ENCODE results near the gene KCTD1.

Gene KCTD1

DNA sequence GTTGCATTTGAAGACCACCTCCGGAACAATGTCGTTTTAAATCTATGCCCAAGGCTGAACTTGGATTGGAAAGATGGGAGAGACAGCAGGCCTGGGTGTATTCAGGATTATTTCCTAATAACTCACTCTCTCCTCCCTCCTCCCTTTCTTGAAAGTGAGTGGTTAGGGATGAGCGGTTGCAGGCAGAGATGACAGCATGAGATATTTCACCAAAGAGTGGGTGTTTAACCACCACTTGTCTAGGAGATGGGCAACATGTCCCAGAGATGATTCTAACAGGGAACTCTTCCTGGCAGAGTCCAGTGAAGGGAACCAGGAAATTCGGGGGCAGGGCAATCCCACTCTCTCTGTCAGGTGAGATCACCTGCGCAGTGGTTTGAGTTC, 123.2 kb downstream of the KCTD1 start:
- no peak for DNase-seq (ENCODE audit: low spot score)

DNA sequence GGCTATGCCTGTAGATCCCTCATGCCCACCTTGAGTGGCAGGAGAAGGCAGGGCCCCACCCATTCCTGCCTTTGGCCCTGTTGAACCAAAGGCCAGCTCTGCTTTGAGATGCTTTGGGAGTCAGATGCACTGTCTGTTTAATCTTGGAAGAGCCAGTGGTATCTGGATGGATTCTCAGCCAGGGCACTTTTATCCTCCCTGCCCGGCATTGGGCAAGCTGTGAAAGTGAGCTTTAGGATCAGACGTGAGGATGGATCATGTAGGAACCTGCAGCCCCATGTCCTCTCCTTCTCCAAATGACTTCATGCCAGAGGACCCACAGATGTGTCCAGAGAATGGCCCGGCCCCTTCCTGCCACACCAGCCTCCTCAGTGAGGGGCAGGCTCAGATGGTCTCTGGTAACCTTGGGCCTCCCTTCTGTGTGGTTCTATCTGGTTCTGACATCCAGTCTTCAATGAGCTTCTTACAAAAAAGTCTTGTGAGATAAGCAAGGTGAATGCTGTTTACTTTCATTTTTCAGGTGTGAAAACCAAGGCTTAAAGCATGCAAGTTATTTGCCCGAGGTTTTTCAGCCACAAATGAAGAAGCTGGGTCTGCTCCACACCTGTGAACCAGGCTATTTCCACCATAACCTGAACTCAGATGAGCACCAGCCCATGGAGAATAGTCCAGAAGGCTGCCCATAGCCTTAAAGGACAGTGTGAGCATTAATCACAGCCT, 123.8 kb downstream of the KCTD1 start:
- DNase-seq (ENCODE audit: low spot score): no peak

- DNase-seq (ENCODE audit: low spot score): no peak
These were observed 125.7 kb downstream of the KCTD1 start for GRCh38 chr18:26422472-26423162.

- DNase-seq (ENCODE audit: low spot score): no peak
These were observed 126.4 kb downstream of the KCTD1 start for GRCh38 chr18:26421931-26422330.

GRCh38 chr18:26421503-26421902, 126.8 kb downstream of the KCTD1 start:
- DNase-seq (ENCODE audit: low spot score): no peak

DNA sequence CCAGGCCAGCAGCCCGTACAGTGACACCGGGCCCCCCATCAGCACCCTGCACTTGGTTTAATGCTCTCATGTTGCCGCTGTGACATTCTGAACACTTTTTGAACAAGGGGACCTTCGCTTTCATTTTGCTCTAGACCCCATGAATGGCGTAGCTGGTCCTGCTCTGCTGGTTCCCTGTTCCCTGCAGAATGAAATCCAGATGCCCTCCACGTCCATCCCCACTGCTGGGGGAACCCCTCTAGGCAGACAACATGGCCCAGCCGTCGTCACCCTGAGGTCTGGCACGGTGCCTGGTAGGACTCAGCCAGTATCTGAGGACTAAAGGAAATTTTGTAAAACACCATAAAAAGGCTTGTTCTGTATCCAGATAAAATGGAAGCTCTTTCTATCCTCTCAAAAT, 128.6 kb downstream of the KCTD1 start:
- no peak for DNase-seq (ENCODE audit: low spot score)

GRCh38 chr18:26418225-26418624, 130.1 kb downstream of the KCTD1 start:
- DNase-seq (ENCODE audit: low spot score): no peak

DNA sequence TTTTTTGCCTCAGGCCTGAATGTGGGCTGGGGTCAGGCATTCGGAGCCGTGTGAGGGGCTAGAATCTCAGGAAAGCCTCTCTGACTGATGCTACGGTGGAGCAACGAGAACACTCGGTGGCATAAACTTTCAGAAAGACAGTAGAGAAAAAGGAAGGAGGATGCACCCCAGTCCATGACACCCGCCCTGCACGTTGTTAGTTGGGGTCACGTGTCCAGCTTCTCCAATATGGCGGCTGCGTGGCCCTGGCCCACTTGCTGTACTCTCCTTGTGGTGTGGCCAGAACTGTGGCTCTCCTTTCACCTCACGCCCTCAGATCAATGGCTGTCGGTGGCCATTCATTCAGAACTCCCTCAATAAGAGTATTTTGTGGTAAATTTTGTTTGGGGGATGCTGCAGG, 131.2 kb downstream of the KCTD1 start:
- DNase-seq (ENCODE audit: low spot score): no peak

DNA sequence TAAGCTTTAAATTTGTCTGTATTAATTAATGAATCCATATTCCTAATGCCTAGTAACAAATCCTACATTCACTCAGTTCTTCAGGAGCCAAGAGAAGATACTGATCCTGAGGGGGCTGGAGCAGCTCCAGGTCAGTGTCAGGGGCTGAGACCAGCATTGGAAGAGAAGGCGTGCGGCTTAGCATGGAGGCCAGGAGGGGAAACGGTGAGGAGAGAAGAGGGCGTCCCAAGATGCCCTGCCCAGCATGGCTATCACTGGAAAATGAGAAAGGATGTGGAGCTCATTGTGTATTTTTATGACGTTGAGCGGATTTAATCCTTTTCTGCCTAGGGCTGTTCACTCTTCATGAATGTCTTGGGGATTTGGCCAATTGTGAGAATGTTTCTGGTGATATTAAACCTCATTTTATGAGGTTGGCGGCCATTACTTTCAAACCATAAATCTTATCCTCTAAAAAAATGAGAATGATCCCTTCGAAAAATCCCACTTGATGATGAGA, 131.7 kb downstream of the KCTD1 start:
- no peak for DNase-seq (ENCODE audit: low spot score)

DNA sequence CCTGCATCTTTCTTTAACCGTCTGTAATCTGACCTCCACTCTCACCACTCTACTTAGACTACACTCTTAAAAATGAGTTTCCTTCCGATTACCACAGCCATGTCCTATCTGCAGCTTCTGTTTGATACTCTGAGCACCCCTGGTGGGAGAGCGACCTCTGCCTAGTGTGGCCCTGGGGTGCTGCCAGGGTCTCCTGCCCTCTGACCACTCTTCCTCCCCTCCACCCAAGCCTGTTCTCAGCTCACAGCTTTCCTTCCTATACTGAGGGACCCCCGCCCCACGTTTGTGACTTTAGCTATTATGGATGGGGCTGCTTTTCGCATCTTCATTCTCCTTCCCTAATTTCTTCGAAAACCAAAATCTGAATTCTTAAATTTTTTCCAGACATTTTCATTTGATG, 132.7 kb downstream of the KCTD1 start:
- DNase-seq (ENCODE audit: low spot score): no peak

DNA sequence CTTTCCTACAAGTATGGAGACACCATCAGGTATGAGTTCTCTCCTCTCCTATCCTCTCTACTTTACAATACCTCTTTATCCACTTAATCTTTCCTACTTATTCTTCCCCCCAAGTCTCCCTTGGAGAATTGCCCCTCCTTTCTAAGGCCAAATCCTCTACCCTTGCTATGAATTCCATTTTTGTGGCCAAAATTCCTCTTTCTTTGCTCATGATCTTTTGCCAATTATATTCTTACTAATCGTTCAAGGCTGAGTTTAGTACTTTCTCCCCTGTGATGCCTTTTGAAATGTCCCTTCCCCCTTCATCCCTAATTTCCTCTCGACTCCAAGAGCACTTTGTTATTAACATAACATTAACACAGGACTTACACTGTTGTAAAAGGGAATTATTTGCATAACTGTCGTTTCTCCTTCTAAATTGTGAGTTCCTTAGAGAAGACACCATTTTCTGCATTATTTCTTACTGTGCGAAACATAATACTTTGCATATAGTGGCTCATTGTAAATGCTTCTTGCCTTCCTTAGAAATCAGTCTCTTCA, 133.4 kb downstream of the KCTD1 start:
- DNase-seq (ENCODE audit: low spot score): no peak

DNA sequence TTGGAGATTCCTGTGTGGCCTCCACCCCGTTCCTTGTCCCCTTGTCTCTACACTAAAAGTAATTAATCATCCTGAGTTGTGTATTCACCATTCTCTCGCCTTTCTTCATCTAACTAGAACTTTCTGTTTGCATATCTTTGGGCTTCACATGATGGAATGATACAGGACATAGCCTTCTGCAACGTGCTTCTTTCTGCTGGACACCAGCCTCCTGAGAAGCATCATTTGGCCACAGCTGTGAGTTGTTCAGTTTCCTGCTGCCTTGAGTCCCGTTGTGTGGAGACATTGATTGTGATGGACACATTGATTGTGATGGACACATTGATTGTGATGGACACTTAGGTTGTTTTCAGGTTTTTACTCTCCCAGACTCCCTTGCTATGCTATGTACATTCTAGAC, 139.3 kb downstream of the KCTD1 start:
- DNase-seq (ENCODE audit: low spot score): no peak

DNA sequence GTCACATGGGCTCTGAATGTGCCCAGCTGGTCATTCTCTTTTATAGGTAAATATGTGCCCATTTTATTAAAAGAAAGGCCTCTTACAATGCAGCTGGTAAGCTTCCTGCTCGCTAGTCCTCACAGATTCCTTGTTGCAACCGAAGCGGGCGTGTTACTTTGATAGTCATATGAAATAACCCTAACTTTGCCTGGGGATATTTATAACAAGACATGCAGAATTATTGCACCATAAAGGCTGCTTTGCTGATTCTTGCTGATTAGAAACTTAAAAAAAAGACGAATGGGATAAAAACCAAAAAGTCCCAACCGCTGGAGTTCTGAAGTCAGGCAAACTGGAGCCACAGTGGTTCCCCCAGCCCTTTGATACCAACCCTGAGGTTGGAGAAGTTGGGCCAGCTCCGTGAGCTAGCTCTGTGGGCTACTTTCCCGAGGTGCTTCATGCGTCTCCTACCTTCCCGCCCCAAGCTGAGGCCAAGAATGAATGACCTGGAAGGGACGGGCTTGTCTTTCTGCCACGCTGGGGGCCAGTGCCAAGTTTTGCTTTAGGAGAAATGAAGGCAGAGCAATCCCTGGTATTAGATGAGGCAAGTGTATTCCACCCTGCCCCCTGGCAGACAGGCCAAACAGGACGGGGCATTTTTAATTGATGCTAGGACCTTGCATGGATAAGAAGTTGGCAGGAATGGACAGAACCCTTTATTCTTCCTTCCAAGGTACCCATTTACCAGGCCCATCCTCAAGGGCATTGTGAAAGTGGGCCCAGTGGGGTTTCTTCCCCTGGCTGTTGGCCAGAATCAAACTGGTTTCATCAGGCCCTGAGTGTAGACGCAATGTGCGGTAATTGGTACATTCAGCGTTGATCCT, 140.4 kb downstream of the KCTD1 start:
- DNase-seq (ENCODE audit: low spot score): no peak

DNA sequence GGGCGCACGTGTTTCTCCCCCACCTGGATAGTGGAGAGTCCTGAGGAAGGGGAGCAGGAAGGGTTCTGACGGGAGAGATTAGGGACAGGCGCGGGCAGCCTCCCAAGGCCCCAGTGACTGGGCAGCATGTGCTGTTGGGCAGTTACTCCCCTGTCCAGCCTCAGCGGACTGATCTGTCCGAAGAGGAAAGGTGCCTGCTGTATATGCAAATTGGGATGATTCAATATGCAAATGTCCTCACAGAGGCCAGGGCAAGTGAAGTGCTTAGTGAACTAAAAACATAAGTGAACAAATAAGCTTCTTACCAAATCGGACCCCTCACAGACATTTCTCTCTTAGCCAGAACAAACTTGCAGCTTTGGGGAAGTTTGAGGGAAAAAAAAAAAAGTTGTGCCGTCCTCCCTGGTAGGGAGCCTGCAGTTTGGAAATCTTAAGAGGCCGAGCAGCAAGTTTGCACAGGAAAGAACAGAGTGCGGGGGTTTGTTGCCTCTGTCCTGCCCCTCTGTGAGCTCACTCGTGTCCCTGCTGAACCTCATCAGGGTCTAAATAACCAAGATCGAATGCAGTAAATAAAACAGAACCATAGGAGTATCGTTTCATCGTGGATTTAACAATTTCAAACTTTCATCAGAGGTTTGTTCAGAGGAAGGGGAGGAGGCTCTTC, 141.4 kb downstream of the KCTD1 start:
- DNase-seq (ENCODE audit: low spot score): no peak

DNA sequence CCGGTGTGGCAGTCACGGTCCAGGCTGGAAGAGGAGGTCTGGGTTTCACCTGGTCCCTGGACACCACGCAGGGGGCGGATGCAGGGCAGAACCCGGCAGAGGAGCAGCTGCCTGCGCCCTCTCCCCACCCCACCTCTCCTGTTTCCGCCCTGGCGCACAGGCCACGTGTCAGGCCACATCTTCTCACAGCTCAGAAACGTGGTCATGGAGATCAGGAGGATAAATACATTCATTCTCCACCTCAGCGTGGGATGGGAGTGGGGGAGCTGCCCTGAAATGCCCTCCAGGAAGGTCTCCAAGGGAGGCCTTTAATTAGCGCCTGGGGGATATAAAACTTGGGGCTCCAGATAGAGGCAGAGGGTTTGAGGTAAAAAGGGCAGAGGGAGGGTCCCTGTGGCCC, 142.0 kb downstream of the KCTD1 start:
- DNase-seq (ENCODE audit: low spot score): no peak

DNA sequence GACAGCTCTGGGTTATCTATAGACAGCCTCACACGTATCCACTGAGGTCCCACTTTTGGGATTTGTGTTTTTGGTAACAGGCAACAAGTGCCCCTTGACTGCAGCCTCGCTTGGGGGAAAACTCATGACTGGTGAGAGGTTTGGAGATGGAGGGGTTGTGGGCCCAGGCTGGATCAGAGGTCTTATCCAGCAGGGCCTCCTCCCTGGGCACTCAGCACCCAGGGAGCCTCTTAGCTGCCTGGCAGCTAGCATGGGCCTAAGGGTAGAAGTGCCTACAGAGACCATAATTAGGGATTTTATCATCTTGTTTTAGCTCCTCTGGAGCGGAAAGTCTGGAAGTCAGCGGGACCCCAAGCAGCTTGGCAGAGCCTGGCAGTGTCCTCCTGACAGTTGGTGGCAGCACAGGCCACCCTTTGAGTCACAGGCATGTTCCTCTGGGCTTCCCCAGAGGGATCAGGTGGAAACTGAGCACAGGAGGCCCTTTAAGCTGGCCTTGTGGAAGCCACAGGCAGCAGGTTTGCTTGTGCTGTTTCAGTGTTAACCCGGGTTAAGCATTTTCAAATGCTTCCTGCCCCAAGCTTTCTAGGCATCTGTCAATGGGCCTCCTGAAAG, 143.1 kb downstream of the KCTD1 start:
- peak; percentile 73 for DNase-seq (ENCODE audit: low spot score)
